ENCODE measurements around the gene VENTX.

VENTX gene

GRCh38 chr10:133204226-133205015, 33.2 kb upstream of the VENTX start:
- no peak for ATAC-seq

GRCh38 chr10:133205146-133205545, 32.5 kb upstream of the VENTX start:
- TF ChIP-seq ARNTL (CRISPR knock-in tag; IDR thresholded peaks at IDR 0.05; ENCODE audit: borderline replicate concordance, low read depth), result no peak
- TF ChIP-seq ZFP3 (CRISPR knock-in tag; IDR thresholded peaks at IDR 0.05), result no peak
- TF ChIP-seq CSDC2 (CRISPR knock-in tag; IDR thresholded peaks at IDR 0.05), result no peak
- no peak for TF ChIP-seq OSR1 (CRISPR knock-in tag; IDR thresholded peaks at IDR 0.05)
- TF ChIP-seq CREB5 (CRISPR knock-in tag; IDR thresholded peaks at IDR 0.05; ENCODE audit: low read depth), result no peak
- TF ChIP-seq GLIS3 (CRISPR knock-in tag; IDR thresholded peaks at IDR 0.05), result no peak
- no peak for TF ChIP-seq ISL1 (CRISPR knock-in tag; IDR thresholded peaks at IDR 0.05)
- TF ChIP-seq TCF4 (CRISPR knock-in tag; IDR thresholded peaks at IDR 0.05; ENCODE audit: borderline replicate concordance), result no peak
- TF ChIP-seq ZC3H10 (CRISPR knock-in tag; IDR thresholded peaks at IDR 0.05), result no peak
- no peak for TF ChIP-seq SNAI2 (CRISPR knock-in tag; IDR thresholded peaks at IDR 0.05)

More at GRCh38 chr10:133204226-133205015, 33.2 kb upstream of the VENTX start:
- TF ChIP-seq POU6F1 (CRISPR knock-in tag; IDR thresholded peaks at IDR 0.05; ENCODE audit: borderline replicate concordance, low read depth) (no peak), SNAI2 (CRISPR knock-in tag; IDR thresholded peaks at IDR 0.05) (no peak), ZNF8 (CRISPR knock-in tag; IDR thresholded peaks at IDR 0.05) (no peak), CSDC2 (CRISPR knock-in tag; IDR thresholded peaks at IDR 0.05) (no peak), ESRRG (CRISPR knock-in tag; IDR thresholded peaks at IDR 0.05) (no peak), OSR1 (CRISPR knock-in tag; IDR thresholded peaks at IDR 0.05) (no peak), ZNF565 (CRISPR knock-in tag; conservative IDR thresholded peaks at IDR 0.05; ENCODE audit: low read depth) (no peak), PPARA (CRISPR knock-in tag; IDR thresholded peaks at IDR 0.05; ENCODE audit: borderline replicate concordance) (no peak), TCF4 (CRISPR knock-in tag; IDR thresholded peaks at IDR 0.05; ENCODE audit: borderline replicate concordance) (no peak), GLIS3 (CRISPR knock-in tag; IDR thresholded peaks at IDR 0.05) (no peak), ZC3H10 (CRISPR knock-in tag; IDR thresholded peaks at IDR 0.05) (no peak), ZFP30 (CRISPR knock-in tag; IDR thresholded peaks at IDR 0.05) (no peak)

GRCh38 chr10:133206356-133207040, 31.2 kb upstream of the VENTX start:
- ATAC-seq, result no peak
- TF ChIP-seq ZFP30 (CRISPR knock-in tag; IDR thresholded peaks at IDR 0.05), result no peak
- no peak for TF ChIP-seq RARB (CRISPR knock-in tag; IDR thresholded peaks at IDR 0.05)
- TF ChIP-seq TCF4 (CRISPR knock-in tag; IDR thresholded peaks at IDR 0.05; ENCODE audit: borderline replicate concordance), result no peak
- TF ChIP-seq, protein P1, sequence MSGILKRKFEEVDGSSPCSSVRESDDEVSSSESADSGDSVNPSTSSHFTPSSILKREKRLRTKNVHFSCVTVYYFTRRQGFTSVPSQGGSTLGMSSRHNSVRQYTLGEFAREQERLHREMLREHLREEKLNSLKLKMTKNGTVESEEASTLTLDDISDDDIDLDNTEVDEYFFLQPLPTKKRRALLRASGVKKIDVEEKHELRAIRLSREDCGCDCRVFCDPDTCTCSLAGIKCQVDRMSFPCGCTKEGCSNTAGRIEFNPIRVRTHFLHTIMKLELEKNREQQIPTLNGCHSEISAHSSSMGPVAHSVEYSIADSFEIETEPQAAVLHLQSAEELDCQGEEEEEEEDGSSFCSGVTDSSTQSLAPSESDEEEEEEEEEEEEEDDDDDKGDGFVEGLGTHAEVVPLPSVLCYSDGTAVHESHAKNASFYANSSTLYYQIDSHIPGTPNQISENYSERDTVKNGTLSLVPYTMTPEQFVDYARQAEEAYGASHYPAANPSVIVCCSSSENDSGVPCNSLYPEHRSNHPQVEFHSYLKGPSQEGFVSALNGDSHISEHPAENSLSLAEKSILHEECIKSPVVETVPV (CRISPR knock-in tag; IDR thresholded peaks at IDR 0.05), result no peak
- TF ChIP-seq ZNF70 (CRISPR knock-in tag; IDR thresholded peaks at IDR 0.05), result no peak
- TF ChIP-seq POU6F1 (CRISPR knock-in tag; IDR thresholded peaks at IDR 0.05; ENCODE audit: borderline replicate concordance, low read depth), result no peak
- no peak for TF ChIP-seq ISL1 (CRISPR knock-in tag; IDR thresholded peaks at IDR 0.05)
- no peak for TF ChIP-seq SNAI2 (CRISPR knock-in tag; IDR thresholded peaks at IDR 0.05)
- no peak for TF ChIP-seq ARNTL (CRISPR knock-in tag; IDR thresholded peaks at IDR 0.05; ENCODE audit: borderline replicate concordance, low read depth)
- no peak for TF ChIP-seq TOX (CRISPR knock-in tag; IDR thresholded peaks at IDR 0.05; ENCODE audit: borderline replicate concordance)
- TF ChIP-seq, protein P2, sequence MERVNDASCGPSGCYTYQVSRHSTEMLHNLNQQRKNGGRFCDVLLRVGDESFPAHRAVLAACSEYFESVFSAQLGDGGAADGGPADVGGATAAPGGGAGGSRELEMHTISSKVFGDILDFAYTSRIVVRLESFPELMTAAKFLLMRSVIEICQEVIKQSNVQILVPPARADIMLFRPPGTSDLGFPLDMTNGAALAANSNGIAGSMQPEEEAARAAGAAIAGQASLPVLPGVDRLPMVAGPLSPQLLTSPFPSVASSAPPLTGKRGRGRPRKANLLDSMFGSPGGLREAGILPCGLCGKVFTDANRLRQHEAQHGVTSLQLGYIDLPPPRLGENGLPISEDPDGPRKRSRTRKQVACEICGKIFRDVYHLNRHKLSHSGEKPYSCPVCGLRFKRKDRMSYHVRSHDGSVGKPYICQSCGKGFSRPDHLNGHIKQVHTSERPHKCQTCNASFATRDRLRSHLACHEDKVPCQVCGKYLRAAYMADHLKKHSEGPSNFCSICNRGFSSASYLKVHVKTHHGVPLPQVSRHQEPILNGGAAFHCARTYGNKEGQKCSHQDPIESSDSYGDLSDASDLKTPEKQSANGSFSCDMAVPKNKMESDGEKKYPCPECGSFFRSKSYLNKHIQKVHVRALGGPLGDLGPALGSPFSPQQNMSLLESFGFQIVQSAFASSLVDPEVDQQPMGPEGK (CRISPR knock-in tag; IDR thresholded peaks at IDR 0.05; ENCODE audit: borderline replicate concordance), result no peak
- no peak for TF ChIP-seq ZC3H10 (CRISPR knock-in tag; IDR thresholded peaks at IDR 0.05)
- no peak for TF ChIP-seq PPARA (CRISPR knock-in tag; IDR thresholded peaks at IDR 0.05; ENCODE audit: borderline replicate concordance)
- TF ChIP-seq BACH2 (CRISPR knock-in tag; IDR thresholded peaks at IDR 0.05; ENCODE audit: borderline replicate concordance), result no peak

More at GRCh38 chr10:133205146-133205545, 32.5 kb upstream of the VENTX start:
- ATAC-seq, result no peak

Measured in SK-N-SH treated with all-trans-retinoic acid at 6 μM for 48 hours (cell line).